Measurements from ENCODE around the gene UBN1.

- TF ChIP-seq CTCF (conservative IDR thresholded peaks at IDR 0.05 in 1 of 2, IDR thresholded peaks at IDR 0.05 in 1 of 2; ENCODE audit: extremely low read depth in 1 of 2, insufficient read depth in 1 of 2, low read depth in 1 of 2, low read length in 2 of 2) (no peak), EZH2 (IDR thresholded peaks at IDR 0.05; ENCODE audit: borderline replicate concordance, low read length) (no peak)
These were observed 69.8 kb downstream of the UBN1 start for GRCh38 chr16:4917117-4917516.

All from mammary epithelial cell (primary cell).